HL-60/S4 treated with retinoic acid at 250 ng/mL for 4 days and 3 days (cell line): ENCODE data around the gene ARHGAP10.

Source experiments
- in situ Hi-C: fragments of 300-500 bp; cut with MboI; formaldehyde crosslinking; loops from 2 replicates; pipeline ENCODE4 v1.7.0; 2022; ENCODE audit warnings: low sequenced_read_pairs

ARHGAP10 gene

DNA sequence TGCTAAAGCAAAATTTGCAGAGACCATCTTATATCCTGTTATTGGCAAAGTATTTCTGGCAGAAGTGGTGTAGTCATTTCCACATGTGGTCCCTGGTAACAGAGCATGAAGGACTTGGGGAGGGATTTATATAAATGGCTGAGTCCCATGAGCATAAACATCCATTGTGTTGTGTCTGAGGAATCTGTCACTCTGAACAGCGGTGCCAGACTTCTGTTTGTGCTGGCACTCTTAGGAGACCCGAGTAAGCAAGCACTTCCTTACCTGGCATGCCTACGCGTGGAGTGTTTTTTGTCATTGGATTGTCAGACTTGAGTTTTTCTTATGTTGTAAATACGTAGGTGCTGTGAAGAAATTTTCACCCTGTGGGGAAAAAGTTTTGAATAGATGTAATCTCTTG lies 285.9 kb downstream of the ARHGAP10 start:
- in situ Hi-C loops, result no loop called here

DNA sequence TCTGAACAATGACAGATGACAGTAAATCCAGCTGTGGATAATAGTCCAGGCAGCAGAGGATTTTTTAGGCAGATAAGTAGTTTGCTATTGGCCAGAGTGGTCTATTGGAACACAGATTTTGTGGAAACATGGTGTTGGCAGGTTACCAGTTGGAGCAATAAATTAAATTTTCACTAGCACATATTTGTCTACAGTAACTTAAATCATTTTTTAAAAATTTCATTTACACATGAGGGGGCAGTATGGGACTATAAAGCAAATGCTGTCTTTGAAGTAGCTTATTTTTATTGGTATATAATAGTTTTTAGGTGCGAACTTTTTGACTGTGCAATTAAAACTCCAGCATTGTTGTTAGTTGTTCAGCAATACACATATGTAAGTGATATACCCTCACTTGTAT lies 289.8 kb downstream of the ARHGAP10 start:
- in situ Hi-C loops, result no loop called here

DNA sequence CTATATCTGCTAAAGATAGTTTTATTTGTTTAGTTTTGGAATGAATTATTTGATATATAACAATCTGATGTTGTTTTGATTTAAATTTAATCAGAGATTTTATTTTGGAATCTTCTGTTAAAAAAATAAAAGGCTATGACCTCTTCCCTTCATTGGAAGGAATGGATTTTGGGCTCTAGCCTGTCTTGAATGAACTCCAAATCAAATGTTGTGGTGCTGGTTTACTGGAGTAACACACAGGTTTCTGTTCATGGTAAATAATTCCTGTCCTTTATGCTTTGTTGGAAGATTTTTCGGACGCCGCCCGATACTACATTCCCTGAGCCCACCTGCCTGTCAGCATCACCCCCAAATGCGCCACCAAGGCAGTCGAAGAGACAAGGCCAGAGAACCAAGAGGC lies 291.1 kb downstream of the ARHGAP10 start:
- in situ Hi-C loops, result no loop called here

DNA sequence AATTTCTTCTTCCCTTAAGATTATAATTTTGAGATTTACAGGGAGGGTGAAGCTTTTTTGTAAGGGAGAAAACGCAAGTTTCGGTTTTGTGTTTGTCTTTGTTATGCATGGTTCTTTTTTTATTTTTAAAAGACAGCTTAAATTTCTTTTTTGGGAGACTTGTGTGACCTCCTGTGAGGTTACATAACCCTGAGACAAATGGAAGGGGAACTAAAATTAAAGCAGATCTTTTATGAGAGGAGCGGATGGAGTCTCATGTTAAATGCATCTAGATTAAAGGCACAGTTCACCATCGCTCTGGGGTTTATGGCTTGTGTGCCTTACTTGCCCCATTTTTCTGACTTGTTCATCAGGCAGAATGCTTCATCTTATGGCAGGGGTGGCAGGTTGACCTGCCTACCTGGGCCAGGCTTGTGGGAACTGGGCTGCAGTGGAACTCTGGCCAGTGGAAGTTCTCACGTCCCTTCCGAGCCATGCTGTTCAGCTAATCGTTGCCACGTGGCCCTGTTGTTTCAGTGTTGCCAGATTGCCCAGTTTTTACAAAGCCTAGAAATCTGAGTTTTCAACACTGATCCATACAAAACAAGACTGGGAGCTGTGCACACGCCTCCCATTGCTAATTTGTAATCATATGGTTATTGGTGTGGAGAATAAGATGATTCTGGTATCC lies 291.8 kb downstream of the ARHGAP10 start:
- in situ Hi-C loops, result no loop called here

DNA sequence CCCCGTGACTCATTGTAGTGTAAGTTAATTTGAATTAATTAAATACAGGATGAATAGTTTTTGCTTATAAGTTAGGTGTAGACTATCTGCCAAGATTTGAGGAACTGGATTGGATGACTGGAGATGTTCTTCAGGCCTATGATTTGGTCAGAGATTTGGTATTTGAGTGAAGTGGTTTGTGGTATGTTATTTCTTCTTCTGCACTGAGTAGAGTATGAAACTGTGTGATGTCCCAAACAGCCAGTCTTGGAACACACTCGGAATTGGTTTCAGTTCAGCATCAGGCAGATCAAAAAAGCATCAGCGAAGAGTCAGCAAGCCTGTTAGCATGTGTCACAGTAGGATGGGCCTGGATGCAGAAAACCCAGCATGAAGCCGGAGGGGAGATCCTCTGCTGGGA lies 294.1 kb downstream of the ARHGAP10 start:
- in situ Hi-C loops, result no loop called here

DNA sequence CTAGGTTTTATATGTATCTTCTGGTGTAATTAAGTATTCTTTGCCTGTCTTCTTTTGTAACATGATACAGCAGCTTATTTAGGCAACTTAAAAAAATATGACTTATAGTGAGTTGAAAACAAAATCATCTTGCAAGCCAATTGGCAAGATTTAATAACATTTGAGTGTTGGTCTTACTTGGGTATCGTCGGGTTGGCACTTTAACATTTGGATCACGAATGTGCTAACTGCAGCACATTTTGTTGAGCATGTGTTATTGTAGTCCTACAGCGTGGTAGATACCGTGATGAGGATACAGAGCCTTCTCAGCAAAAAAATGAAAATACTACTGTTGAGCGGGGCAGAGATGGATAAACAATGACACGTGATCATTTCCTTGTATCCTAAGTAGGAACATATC lies 295.3 kb downstream of the ARHGAP10 start:
- in situ Hi-C loops, result no loop called here

DNA sequence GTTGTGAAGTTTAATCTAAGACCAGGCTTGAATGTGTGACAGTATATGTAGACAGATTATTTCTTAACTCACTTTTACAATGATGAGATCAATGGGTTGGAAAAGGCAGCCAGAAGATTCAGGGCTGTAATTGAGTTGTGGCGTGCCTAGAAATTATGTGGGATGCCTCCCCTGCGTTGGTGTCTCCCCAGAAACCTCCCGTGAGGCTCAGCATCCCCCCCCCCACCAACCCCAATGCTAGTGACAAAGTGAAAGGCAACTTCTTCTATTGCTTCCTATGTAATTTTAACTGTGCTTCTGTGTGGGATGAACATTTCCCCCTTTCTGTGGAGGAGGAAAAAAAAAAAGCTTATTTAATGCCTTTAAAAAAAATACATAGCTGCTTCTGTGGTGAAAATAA lies 297.9 kb downstream of the ARHGAP10 start:
- in situ Hi-C loops, result no loop called here

DNA sequence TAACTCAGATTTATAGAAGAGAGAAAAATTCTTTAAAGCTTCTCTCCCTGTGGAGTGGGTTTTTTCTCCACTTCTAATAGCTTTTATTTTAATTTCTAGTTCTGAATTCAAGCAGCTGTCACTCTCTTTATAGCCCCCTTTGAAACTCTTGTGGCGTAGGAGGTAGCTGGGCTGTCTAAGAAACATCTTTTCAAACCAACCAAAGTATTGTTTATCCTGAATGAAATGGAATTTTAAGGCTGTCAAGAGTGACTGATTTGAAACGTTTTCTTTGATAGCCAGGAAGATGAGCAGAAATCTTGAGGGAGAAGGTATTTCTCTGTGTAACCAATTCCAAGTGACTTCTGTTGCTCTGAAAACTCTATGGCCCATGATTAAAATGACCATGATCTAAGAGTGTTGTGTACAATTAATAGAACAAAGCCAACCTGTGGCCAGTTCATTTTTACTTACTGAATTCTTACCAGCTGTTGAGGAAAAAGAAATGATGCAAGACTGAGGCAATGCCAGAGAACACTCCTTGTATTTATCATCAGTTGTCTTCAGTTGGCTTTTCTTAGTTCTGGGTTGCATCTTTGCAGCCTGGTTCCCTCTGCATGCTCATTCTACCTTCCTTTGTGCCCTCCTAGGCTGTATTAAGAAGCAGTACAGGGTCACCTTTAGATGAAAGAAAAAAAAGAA lies 298.4 kb downstream of the ARHGAP10 start:
- in situ Hi-C loops, result no loop called here

DNA sequence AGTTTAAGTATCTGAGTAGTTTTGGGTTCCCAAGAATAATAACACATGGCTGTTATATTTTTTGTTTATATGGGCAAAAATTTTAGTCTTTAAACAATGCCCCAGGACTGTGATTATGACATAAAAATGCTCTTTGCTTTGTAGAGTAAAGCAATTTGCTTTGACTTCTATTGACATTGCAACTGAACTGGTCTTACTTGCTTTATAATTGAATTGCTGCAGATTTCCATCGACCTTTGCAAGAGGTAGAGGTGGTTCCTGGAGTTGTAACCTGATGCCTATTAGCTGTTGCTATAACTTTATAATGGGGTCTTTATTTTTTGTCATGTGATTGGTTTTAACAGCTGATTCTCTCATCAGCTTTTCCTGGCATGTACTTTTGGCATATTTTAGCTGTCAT lies 302.9 kb downstream of the ARHGAP10 start:
- in situ Hi-C loops, result no loop called here

DNA sequence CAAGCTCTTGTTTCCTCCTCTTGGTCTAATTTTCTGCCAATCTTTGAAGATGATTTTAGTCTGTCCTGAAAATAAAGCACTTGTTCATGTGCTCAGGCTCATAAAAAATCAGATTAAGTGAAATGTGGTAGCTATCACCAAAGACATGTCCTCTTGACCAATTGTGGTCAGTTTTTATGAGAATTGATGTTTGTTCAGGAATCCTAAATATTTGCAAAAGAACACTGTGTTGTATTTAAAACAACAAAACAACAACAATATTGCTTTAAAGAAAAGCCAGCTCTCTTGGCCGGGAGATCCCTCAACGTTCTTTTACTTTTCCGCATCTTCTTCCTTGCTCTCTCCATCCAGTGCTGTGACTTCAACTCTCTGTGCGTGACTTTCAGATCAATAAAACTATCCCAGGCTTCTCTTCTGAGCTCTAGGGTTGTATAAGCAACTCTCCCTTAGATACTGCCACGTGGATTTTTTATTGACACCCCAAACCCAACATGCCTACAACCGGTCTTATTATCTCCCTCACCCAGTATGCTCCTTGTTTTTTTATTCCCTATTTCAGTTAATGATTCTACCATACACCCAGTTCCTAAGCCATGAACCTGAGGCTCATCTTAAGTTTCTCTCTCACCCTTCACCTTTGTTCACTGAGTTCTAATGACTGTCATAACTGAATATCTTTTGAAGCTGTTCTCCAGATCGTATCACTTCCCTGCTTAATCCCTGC lies 309.9 kb downstream of the ARHGAP10 start:
- in situ Hi-C loops, result no loop called here

DNA sequence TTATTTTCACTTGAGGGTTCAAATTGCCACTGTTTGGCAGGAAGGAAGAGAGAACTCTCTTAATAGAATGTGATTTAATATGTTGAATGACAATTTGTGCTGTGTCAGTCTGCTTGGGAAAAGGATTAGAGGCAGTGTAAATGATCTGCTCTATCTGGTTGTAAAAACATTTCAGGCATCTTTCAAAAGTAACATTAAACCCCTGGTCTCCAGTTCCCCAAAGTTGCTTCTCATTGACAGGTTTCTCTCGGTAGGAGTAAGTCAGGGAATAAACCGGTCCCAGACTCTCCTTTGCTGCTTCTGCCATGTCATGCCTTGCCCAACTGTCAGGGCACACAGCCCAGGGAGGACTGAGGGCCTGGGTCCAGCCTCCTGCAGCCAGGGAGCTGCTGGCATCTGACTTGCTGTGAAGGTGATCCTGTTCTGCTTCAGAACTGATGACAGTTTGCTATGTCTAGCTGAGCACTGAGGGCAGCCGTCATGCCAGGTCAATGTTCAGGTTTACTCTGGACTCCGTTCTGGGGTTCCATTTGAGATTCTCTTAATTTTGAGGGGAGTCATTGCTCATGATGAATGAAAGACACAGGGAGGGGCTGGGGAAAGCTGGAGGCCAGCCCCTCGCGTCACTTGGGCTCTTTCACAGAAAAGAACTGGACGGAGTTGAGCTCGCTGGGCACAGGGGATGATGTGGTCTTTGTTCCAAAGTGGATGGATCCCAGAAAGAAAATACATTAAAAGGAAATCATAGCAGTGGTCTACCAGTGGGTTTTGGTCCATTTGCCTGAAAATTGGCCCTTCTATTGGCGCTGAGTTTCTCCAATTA lies 312.4 kb downstream of the ARHGAP10 start:
- in situ Hi-C loops, result no loop called here

DNA sequence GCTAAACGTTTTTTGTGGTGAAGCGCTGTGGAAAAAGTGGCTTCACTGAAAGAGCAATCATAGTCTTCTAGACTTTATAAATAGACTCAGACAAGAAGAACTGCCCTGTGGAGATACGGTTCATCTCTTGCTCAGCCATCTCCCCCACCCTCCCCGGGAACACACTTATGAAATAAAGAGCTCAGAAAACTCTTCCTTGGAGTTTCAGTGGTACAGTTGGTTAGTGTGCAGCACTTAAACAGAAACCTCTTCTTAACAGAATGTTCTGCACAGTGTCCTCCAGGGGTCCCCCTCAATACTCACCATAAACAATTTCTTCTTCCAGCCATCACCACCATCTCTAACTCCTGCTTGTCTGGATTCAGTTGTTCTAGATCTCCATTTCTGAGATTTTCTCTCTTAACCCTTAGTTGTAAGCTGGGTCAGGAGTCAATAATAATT lies 313.0 kb downstream of the ARHGAP10 start:
- in situ Hi-C loops, result no loop called here

DNA sequence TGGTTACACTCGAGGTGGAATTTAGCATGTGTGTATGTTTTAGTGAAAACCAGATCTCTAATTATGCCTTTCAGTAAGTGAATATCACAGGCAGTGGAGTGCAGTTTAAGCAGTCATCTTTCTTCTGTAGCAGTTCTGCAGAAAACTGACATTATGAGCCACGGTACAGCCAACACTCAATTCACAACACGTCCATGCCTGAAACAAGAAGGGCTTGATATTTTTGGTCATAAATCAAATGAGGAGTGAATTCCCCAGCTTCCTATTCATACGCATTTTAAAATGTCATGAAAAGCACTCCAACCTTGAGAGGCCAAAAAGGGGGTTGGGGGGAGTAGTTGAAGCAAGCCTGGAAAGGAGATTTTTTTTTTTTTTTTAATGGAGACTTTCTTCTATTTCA lies 316.7 kb downstream of the ARHGAP10 start:
- in situ Hi-C loops, result no loop called here

DNA sequence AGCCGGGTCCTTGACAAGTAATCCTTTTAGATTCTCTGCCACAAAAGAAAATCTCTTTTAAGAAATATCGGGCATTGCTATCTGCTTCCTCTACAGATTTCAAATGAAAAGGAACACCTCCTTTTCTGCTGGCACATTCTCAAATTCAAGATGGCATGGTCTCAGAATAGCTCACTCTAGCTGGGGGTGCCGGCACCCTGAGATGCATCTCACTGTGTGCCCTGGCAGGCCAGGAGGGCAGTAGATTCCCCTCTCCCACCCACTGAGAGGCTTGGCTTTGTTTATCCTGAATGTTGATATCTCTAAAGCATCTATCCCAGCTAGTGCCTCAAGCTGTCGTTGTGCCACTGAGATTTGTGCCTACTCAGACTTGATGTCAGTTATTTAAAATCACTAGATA lies 319.5 kb downstream of the ARHGAP10 start:
- in situ Hi-C loops, result no loop called here

DNA sequence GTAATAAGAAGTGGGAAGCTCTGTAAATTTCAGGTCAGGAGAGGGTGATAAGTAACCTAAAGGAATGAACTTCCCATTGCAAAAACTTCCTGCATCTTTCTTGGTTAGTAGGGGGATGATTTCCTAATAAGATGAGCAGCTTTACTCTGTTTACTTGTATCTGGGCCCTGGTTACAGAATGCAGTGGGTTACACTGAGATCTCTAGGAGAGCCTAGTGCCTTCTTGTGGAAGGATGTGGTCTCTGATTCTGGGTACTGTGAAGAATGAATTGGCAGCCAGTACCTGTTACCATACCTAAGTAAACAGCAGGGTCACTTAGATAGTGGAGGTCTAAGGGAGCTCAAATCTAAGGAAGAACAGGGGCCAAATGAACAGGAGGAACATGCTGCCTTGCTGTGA lies 320.6 kb downstream of the ARHGAP10 start:
- in situ Hi-C loops, result no loop called here

DNA sequence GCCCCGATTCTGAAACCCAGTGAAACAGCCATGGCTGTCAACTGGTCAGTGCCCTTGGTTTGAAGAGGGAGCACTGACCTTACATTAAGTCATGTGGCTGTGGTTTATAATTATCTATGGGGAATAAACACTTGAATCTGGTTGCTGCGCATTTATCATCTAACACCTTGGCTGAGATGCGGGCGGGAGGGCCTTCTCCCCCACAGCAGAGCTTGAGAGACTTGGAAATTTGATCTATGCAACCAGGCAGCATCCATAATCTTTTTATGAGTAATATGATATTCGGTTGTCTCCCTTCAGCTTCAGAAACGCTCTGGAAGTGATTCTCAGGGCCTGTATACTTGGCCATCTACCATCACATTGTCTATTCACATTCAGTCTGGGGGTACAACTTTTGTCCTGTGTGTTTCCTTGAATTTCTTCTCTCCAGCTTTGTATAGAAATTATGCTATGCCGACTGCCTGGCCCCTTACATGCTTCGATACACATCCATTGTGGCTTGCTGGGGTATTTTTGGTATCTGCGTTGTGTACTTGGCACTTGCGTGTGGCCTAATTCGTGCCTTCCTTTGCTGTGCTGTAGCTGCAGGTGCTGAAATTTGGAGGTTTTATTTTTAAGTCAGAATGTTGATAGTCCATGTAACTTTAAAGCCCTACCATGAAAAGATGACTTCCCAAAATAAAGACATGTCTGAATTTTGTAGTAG lies 321.6 kb downstream of the ARHGAP10 start:
- in situ Hi-C loops, result no loop called here

DNA sequence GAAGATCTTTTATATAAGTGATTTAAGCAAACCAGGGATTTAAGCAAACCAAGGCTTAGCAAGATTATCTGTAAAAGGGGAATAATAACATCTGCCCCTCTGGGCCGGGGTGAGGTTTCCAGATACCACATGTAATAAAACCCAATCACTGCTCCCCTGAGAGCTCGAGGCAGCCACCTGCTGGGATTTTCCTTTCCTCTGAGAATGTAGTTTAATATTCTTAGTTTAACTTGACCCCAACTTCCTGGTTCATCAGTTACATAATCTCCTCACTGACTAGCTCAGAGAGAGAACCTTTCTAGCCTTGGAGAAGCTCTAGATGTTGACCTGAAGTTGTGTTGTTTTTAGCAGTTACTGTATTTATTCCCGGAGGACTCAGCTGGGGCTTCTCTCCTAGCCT lies 322.4 kb downstream of the ARHGAP10 start:
- in situ Hi-C loops, result no loop called here

DNA sequence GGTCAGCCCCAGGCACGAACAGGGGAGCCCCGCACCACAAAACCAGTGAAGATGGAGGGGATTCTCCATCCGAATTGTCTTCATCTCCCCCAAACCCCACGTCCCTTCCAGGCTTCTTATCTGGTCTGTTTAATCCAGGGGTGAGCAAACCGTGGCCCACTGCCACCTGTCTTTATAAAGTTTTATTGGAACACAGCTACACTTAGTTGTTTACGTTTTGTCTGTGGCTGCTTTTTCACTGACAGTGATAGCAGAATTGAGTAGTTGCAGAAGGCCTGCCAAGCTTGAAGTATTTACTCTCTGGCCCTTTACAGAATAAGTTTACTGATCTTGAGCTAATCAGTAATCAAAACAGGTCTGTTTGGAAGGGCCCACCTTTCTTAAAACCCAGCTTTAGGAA lies 324.0 kb downstream of the ARHGAP10 start:
- in situ Hi-C loops, result no loop called here

DNA sequence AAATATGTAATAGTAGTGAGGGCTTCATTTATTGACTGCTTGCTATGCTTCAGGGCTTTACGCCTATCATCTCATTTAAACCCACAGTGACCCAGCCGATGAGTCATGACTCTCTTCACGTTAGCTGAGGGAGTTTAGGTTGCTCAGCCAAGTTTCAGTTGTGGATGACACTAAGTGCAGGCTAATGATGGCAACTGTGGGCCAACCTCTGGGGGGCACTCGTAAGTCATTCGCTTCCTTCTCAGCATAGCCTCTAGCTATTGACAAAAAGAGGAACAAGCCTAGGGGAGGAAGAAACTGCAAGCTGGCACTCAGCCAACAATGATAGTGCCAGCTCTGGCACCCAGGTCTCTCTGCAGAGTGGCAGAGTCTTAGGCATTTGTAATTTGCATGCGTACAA lies 325.0 kb downstream of the ARHGAP10 start:
- in situ Hi-C loops, result no loop called here

DNA sequence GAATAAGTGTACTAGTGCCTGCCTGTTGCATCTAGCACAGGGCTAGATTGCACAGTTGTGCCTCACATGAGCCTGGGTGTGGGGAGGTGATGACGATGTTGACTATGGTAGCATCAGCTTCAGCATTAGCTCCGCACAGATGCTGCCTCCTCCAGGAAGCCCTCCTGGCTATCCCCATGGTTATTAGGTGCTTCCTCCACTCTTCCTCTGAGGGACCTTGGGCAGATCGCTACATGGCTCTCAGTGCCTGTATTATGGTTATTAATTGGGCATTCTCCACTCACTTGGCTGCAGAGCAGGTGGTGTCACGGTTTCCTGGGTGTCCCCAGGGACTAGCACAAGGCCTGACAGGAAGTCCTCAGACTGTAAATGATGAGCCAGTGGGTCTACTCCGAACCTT lies 325.6 kb downstream of the ARHGAP10 start:
- in situ Hi-C loops, result no loop called here
